ENCODE results near the gene ATP11A.

DNA sequence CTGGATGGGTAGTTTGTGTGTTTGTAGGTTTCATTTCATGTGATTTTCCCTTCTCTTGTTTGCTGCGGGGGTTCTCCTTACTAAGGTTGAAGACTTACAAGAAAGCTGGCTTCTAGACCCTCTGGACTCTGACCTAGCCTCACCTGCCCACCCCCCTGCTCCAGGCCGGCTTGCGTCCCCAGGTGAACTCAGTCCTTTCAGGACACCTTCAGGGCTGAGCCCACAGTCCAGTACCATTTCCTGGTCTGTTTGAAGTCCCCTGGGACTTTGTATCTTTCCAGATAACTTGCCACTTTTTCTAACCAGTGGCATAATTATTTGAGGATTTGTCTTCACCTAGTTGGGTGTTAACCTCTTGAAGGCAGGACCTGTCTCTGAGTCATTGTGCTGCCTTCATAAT lies 227.9 kb downstream of the ATP11A start:
- TF ChIP-seq ZNF253 (CRISPR knock-in tag; conservative IDR thresholded peaks at IDR 0.05) (no peak), RAD21 (CRISPR knock-in tag; conservative IDR thresholded peaks at IDR 0.05 in 1 of 2, IDR thresholded peaks at IDR 0.05 in 1 of 2) (no peak), EHMT2 (IDR thresholded peaks at IDR 0.05) (no peak), NFE2L1 (tag; IDR thresholded peaks at IDR 0.05; ENCODE audit: borderline replicate concordance, low read depth) (no peak), BHLHE40 (IDR thresholded peaks at IDR 0.05; ENCODE audit: low read length) (no peak), ZNF830 (CRISPR knock-in tag; IDR thresholded peaks at IDR 0.05) (no peak), SMARCB1 (IDR thresholded peaks at IDR 0.05; ENCODE audit: insufficient read length, low read depth) (no peak), KLF16 (IDR thresholded peaks at IDR 0.05) (no peak), RNF2 (IDR thresholded peaks at IDR 0.05) (no peak)
- TF ChIP-seq, protein P1, sequence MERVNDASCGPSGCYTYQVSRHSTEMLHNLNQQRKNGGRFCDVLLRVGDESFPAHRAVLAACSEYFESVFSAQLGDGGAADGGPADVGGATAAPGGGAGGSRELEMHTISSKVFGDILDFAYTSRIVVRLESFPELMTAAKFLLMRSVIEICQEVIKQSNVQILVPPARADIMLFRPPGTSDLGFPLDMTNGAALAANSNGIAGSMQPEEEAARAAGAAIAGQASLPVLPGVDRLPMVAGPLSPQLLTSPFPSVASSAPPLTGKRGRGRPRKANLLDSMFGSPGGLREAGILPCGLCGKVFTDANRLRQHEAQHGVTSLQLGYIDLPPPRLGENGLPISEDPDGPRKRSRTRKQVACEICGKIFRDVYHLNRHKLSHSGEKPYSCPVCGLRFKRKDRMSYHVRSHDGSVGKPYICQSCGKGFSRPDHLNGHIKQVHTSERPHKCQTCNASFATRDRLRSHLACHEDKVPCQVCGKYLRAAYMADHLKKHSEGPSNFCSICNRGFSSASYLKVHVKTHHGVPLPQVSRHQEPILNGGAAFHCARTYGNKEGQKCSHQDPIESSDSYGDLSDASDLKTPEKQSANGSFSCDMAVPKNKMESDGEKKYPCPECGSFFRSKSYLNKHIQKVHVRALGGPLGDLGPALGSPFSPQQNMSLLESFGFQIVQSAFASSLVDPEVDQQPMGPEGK (CRISPR knock-in tag; IDR thresholded peaks at IDR 0.05; ENCODE audit: borderline replicate concordance) = no peak
- TF ChIP-seq, protein P2, sequence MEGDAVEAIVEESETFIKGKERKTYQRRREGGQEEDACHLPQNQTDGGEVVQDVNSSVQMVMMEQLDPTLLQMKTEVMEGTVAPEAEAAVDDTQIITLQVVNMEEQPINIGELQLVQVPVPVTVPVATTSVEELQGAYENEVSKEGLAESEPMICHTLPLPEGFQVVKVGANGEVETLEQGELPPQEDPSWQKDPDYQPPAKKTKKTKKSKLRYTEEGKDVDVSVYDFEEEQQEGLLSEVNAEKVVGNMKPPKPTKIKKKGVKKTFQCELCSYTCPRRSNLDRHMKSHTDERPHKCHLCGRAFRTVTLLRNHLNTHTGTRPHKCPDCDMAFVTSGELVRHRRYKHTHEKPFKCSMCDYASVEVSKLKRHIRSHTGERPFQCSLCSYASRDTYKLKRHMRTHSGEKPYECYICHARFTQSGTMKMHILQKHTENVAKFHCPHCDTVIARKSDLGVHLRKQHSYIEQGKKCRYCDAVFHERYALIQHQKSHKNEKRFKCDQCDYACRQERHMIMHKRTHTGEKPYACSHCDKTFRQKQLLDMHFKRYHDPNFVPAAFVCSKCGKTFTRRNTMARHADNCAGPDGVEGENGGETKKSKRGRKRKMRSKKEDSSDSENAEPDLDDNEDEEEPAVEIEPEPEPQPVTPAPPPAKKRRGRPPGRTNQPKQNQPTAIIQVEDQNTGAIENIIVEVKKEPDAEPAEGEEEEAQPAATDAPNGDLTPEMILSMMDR (IDR thresholded peaks at IDR 0.05 in 2 of 3, conservative IDR thresholded peaks at IDR 0.05 in 1 of 3; ENCODE audit: insufficient read depth in 2 of 3, low read depth in 1 of 3, low read length in 3 of 3) = no peak
